Measurements from ENCODE around the gene RAP1GAP2.
A peak's percentile ranks its signal among the peaks of the same experiment; 100 is the strongest.

The RAP1GAP2 gene

GRCh38 chr17:2776589-2777241 lies 19.5 kb upstream of the RAP1GAP2 start (continued):
- no peak; the same call in none of the 2 replicates for TF ChIP-seq PATZ1 (tag by site-specific recombination; IDR thresholded peaks at IDR 0.05)
- no peak for TF ChIP-seq ZNF350 (tag by site-specific recombination; IDR thresholded peaks at IDR 0.05)
- peak; percentile 94 for TF ChIP-seq ZNF18 (tag by site-specific recombination; IDR thresholded peaks at IDR 0.05)
- TF ChIP-seq ZFHX2 (tag by site-specific recombination; conservative IDR thresholded peaks at IDR 0.05), result no peak
- TF ChIP-seq ZNF292 (tag by site-specific recombination; IDR thresholded peaks at IDR 0.05; ENCODE audit: borderline replicate concordance, low read depth), result no peak
- no peak for TF ChIP-seq ZNF707 (tag by site-specific recombination; IDR thresholded peaks at IDR 0.05)
- no peak for TF ChIP-seq KLF10 (tag by site-specific recombination; IDR thresholded peaks at IDR 0.05)
- TF ChIP-seq ZBTB10 (tag by site-specific recombination; IDR thresholded peaks at IDR 0.05), result peak; percentile 66; the same call in 1 of the 2 replicates
- TF ChIP-seq ZNF10 (tag by site-specific recombination; IDR thresholded peaks at IDR 0.05), result no peak
- no peak for TF ChIP-seq EGR2 (tag by site-specific recombination; IDR thresholded peaks at IDR 0.05; ENCODE audit: low read depth)
- no peak for TF ChIP-seq ZBTB1 (tag by site-specific recombination; IDR thresholded peaks at IDR 0.05)
- TF ChIP-seq ZNF394 (tag by site-specific recombination; IDR thresholded peaks at IDR 0.05; ENCODE audit: borderline replicate concordance), result no peak
- TF ChIP-seq ZNF658 (tag by site-specific recombination; IDR thresholded peaks at IDR 0.05), result no peak
- no peak for TF ChIP-seq ZNF488 (tag by site-specific recombination; IDR thresholded peaks at IDR 0.05)
- TF ChIP-seq ELK4 (IDR thresholded peaks at IDR 0.05; ENCODE audit: borderline replicate concordance, low read depth, low read length), result no peak
- TF ChIP-seq ZNF354C (tag by site-specific recombination; IDR thresholded peaks at IDR 0.05; ENCODE audit: borderline replicate concordance, low read depth), result no peak
- TF ChIP-seq ZFP41 (tag by site-specific recombination; IDR thresholded peaks at IDR 0.05; ENCODE audit: borderline replicate concordance), result no peak
- TF ChIP-seq ZNF624 (tag by site-specific recombination; IDR thresholded peaks at IDR 0.05), result no peak
- TF ChIP-seq MYNN (tag by site-specific recombination; IDR thresholded peaks at IDR 0.05; ENCODE audit: borderline replicate concordance), result no peak
- no peak for TF ChIP-seq PRDM6 (tag by site-specific recombination; IDR thresholded peaks at IDR 0.05)
- no peak for TF ChIP-seq ZNF621 (tag by site-specific recombination; IDR thresholded peaks at IDR 0.05)
- TF ChIP-seq ZNF792 (tag by site-specific recombination; IDR thresholded peaks at IDR 0.05), result no peak
- TF ChIP-seq CTCF (tag by site-specific recombination; IDR thresholded peaks at IDR 0.05), result peak; percentile 57; the same call in 1 of the 2 replicates
- no peak for TF ChIP-seq HIC1 (tag by site-specific recombination; IDR thresholded peaks at IDR 0.05)
- 0 out of 2 replicates have a peak, but pooled peaks have one; percentile 7 for TF ChIP-seq GLIS1 (tag by site-specific recombination; IDR thresholded peaks at IDR 0.05)
